ENCODE measurements around the gene PDC. TPM values are rescaled to one million over a fixed set of nuclear protein-coding genes. Genes with fewer than 3 reads are reported as not detected.

The PDC gene
- total and polyA plus RNA-seq, 8 donors, result not detected

- 36 to 55% (median 40%) methylated on average over 4 of the region's 4 CpGs for WGBS, 5 donors
- no peak for DNase-seq
- H3K27me3 ChIP-seq, result no peaks in the 10 kb centered on the region
- no peaks in the 10 kb centered on the region for H3K9me3 ChIP-seq
- intact Hi-C loops (cut with DNase I; ENCODE audit: low total_unique reads), result no loop called here
- no peak overlapping the region for H3K27ac ChIP-seq
- H3K4me1 ChIP-seq, result peaks cover 0 to 6% (median 0%) of the 10 kb centered on the region in 4 donors
- peaks cover 0 to 57% (median 34%) of the 10 kb centered on the region in 4 donors for H3K36me3 ChIP-seq
- no peak overlapping the region for H3K4me3 ChIP-seq
- TF ChIP-seq POLR2A (IDR thresholded peaks at IDR 0.05), result no peak
- TF ChIP-seq EP300 (IDR thresholded peaks at IDR 0.05), result no peak
- no peak for TF ChIP-seq CTCF (IDR thresholded peaks at IDR 0.05)
- no peak for TF ChIP-seq POLR2AphosphoS5 (IDR thresholded peaks at IDR 0.05)
These were observed 42.4 kb downstream of the PDC start for GRCh38 chr1:186418503-186418902.

GRCh38 chr1:186413319-186413718 lies 47.6 kb downstream of the PDC start:
- Histone ChIP-seq H3K36me3 (peaks cover 0 to 74% (median 53%) of the 10 kb centered on the region in 4 donors), H3K4me1 (peaks cover 0 to 2% (median 0%) of the 10 kb centered on the region in 4 donors), H3K27me3 (no peaks in the 10 kb centered on the region), H3K4me3 (no peak overlapping the region), H3K9me3 (no peaks in the 10 kb centered on the region), H3K27ac (no peak overlapping the region)
- DNase-seq, result no peak
- 86 to 95% (median 89%) methylated on average over 1 of the region's 1 CpG for WGBS, 5 donors
- intact Hi-C loops (cut with DNase I; ENCODE audit: low total_unique reads), result no loop called here
- TF ChIP-seq POLR2AphosphoS5 (IDR thresholded peaks at IDR 0.05) (no peak), CTCF (IDR thresholded peaks at IDR 0.05) (no peak), EP300 (IDR thresholded peaks at IDR 0.05) (no peak), POLR2A (IDR thresholded peaks at IDR 0.05) (no peak)

- 83 to 91% (median 86%) methylated on average over 3 of the region's 3 CpGs for WGBS, 5 donors
- Histone ChIP-seq H3K4me3 (no peak overlapping the region), H3K27ac (no peak overlapping the region), H3K36me3 (peaks cover 0 to 80% (median 74%) of the 10 kb centered on the region in 4 donors), H3K4me1 (no peaks in the 10 kb centered on the region), H3K9me3 (no peaks in the 10 kb centered on the region), H3K27me3 (no peaks in the 10 kb centered on the region)
- DNase-seq, result no peak
- no peak for TF ChIP-seq CTCF (IDR thresholded peaks at IDR 0.05)
- TF ChIP-seq POLR2AphosphoS5 (IDR thresholded peaks at IDR 0.05), result no peak
- no peak for TF ChIP-seq POLR2A (IDR thresholded peaks at IDR 0.05)
- no peak for TF ChIP-seq EP300 (IDR thresholded peaks at IDR 0.05)
- intact Hi-C loops (cut with DNase I; ENCODE audit: low total_unique reads), result loop anchor here (10.0 kb wide), 1 partner anchor 576 kb away; no protein-coding TSS in a partner anchor
These were observed 51.8 kb downstream of the PDC start for GRCh38 chr1:186409091-186409490.

- H3K4me3 ChIP-seq, result no peak overlapping the region
- WGBS, 5 donors, result 27 to 41% (median 30%) methylated on average over 5 of the region's 5 CpGs
- DNase-seq, result peak in 1 of 2 donors; percentile 66
- TF ChIP-seq POLR2A (IDR thresholded peaks at IDR 0.05) (no peak), CTCF (IDR thresholded peaks at IDR 0.05) (peak in 4 of 7 experiments; percentile 52 to 67 (median 62)), POLR2AphosphoS5 (IDR thresholded peaks at IDR 0.05) (no peak)
- H3K36me3 ChIP-seq, result peaks cover 7 to 76% (median 69%) of the 10 kb centered on the region in 4 donors
- H3K9me3 ChIP-seq, result no peaks in the 10 kb centered on the region
- intact Hi-C loops (cut with DNase I; ENCODE audit: low total_unique reads), result loop anchor here (10.0 kb wide), 1 partner anchor 580 kb away; no protein-coding TSS in a partner anchor
- H3K27ac ChIP-seq, result no peak overlapping the region
- H3K27me3 ChIP-seq, result no peaks in the 10 kb centered on the region
- H3K4me1 ChIP-seq, result no peaks in the 10 kb centered on the region
These were observed 56.4 kb downstream of the PDC start for GRCh38 chr1:186404454-186405051.

All from stomach (tissue), 9 donors.